Breast epithelium (tissue), 3 donors: ENCODE results near the gene ENKUR.

Experiments
- CTCF ChIP-seq, 3 donors: fragments of 450-650 bp; IDR thresholded peaks; one replicate each; pipeline ENCODE4 v1.5.1; 2016 to 2017; ENCODE audit warnings: antibody characterized with exemption in 3 of 3, mild to moderate bottlenecking in 3 of 3, moderate library complexity in 3 of 3
- POLR2A ChIP-seq: fragments of 450-650 bp; IDR thresholded peaks from one replicate; pipeline ENCODE4 v1.6.1; 2016; ENCODE audit warnings: antibody characterized with exemption, mild to moderate bottlenecking, moderate library complexity

- TF ChIP-seq CTCF (IDR thresholded peaks at IDR 0.05): no peak
- TF ChIP-seq POLR2A: no peak
Measured at GRCh38 chr10:24973163-24973562, 42.8 kb downstream of the ENKUR start.
